Nephron (organoid): ENCODE data around the gene PPARG.
A peak's percentile ranks its signal among the peaks of the same experiment; 100 is the strongest.
"Not testable (repeated sequence)": the region's sequence is repeated elsewhere in the genome, so short reads cannot be mapped to it uniquely, and the experiment has no call there.

ENCODE experiments used
- H3K27ac Mint-ChIP-seq, 3 experiments: 2 replicates each; pipeline ENCODE4 v1.8.0; 2020; ENCODE audit warnings: mixed read lengths in 3 of 3, mild to moderate bottlenecking in 2 of 3, moderate library complexity in 1 of 3
- H3K27me3 Mint-ChIP-seq: 2 replicates; pipeline ENCODE4 v1.8.0; 2021; ENCODE audit warnings: low read depth, mild to moderate bottlenecking, moderate library complexity, mixed read lengths
- H3K36me3 Mint-ChIP-seq: 2 replicates; pipeline ENCODE4 v1.8.0; 2020; ENCODE audit warnings: low read depth, mixed read lengths
- H3K4me1 Mint-ChIP-seq: 2 replicates; pipeline ENCODE4 v1.8.0; 2020; ENCODE audit warnings: mixed read lengths
- H3K4me3 Mint-ChIP-seq, 3 experiments: 2 replicates each; pipeline ENCODE4 v1.8.0; 2020; ENCODE audit warnings: mild to moderate bottlenecking in 3 of 3, mixed read lengths in 3 of 3, moderate library complexity in 2 of 3
- H3K9me3 Mint-ChIP-seq: 2 replicates; pipeline ENCODE4 v1.8.0; 2020; ENCODE audit warnings: mixed read lengths
- CTCF ChIP-seq, 3 experiments: fragments of 200-600 bp; sonication (generic); IDR thresholded peaks; one replicate each; pipeline ENCODE4 v1.5.0; 2021; ENCODE audit warnings: antibody characterized with exemption in 3 of 3; ENCODE audit not compliant: unreplicated experiment in 3 of 3

Gene PPARG

GRCh38 chr3:12465836-12466225 lies 177.0 kb downstream of the PPARG start:
- Mint-ChIP-seq H3K4me1 (no peaks in the 10 kb centered on the region), H3K36me3 (no peaks in the 10 kb centered on the region), H3K9me3 (no peaks in the 10 kb centered on the region), H3K27ac (peak overlapping the region; percentile 66 to 93 (median 85)), H3K27me3 (peaks cover 2% of the 10 kb centered on the region), H3K4me3 (no peak overlapping the region)
- TF ChIP-seq CTCF (IDR thresholded peaks at IDR 0.05; ENCODE audit: unreplicated experiment in 3 of 3): no peak

- H3K9me3 Mint-ChIP-seq: no peaks in the 10 kb centered on the region
- H3K27me3 Mint-ChIP-seq: peaks cover 4% of the 10 kb centered on the region
- H3K36me3 Mint-ChIP-seq: no peaks in the 10 kb centered on the region
- H3K4me3 Mint-ChIP-seq: no peak overlapping the region
- H3K27ac Mint-ChIP-seq: no peak overlapping the region
- peaks cover 5% of the 10 kb centered on the region for H3K4me1 Mint-ChIP-seq
- TF ChIP-seq CTCF (IDR thresholded peaks at IDR 0.05; ENCODE audit: unreplicated experiment in 3 of 3): no peak
These were observed 178.9 kb downstream of the PPARG start for GRCh38 chr3:12467746-12468145.

- Mint-ChIP-seq H3K27me3 (peaks cover 8% of the 10 kb centered on the region), H3K36me3 (no peaks in the 10 kb centered on the region), H3K4me3 (no peak overlapping the region), H3K4me1 (peaks cover 11% of the 10 kb centered on the region), H3K27ac (no peak overlapping the region), H3K9me3 (no peaks in the 10 kb centered on the region)
- TF ChIP-seq CTCF (IDR thresholded peaks at IDR 0.05; ENCODE audit: unreplicated experiment in 3 of 3): no peak
These were observed 179.4 kb downstream of the PPARG start for GRCh38 chr3:12468276-12468675.

GRCh38 chr3:12468757-12469156 lies 179.9 kb downstream of the PPARG start:
- Mint-ChIP-seq H3K4me3 (no peak overlapping the region), H3K36me3 (no peaks in the 10 kb centered on the region), H3K27ac (no peak overlapping the region), H3K9me3 (no peaks in the 10 kb centered on the region), H3K4me1 (peaks cover 15% of the 10 kb centered on the region), H3K27me3 (peaks cover 9% of the 10 kb centered on the region)
- TF ChIP-seq CTCF (IDR thresholded peaks at IDR 0.05; ENCODE audit: unreplicated experiment in 3 of 3): no peak

- peaks cover 15% of the 10 kb centered on the region for H3K4me1 Mint-ChIP-seq
- H3K36me3 Mint-ChIP-seq, H3K9me3 Mint-ChIP-seq, H3K4me3 Mint-ChIP-seq, H3K27ac Mint-ChIP-seq, H3K27me3 Mint-ChIP-seq: not testable (repeated sequence)
These were observed 180.4 kb downstream of the PPARG start for GRCh38 chr3:12469222-12469621.

- Mint-ChIP-seq H3K4me3 (no peak overlapping the region), H3K36me3 (no peaks in the 10 kb centered on the region), H3K27ac (no peak overlapping the region), H3K9me3 (no peaks in the 10 kb centered on the region), H3K27me3 (peaks cover 9% of the 10 kb centered on the region), H3K4me1 (peaks cover 19% of the 10 kb centered on the region)
- no peak for TF ChIP-seq CTCF (IDR thresholded peaks at IDR 0.05; ENCODE audit: unreplicated experiment in 3 of 3)
These were observed 181.2 kb downstream of the PPARG start for GRCh38 chr3:12470111-12470510.
